ENCODE results near the gene LMLN. TPM values are rescaled to one million over a fixed set of nuclear protein-coding genes. Genes with fewer than 3 reads are reported as not detected.
A peak's percentile ranks its signal among the peaks of the same experiment; 100 is the strongest.
"Not testable (repeated sequence)": the region's sequence is repeated elsewhere in the genome, so short reads cannot be mapped to it uniquely, and the experiment has no call there.

Gene LMLN
- total RNA-seq, 2 donors from 2014 or later, result 10.0 to 10.5 TPM

GRCh38 chr3:197960694-197961581 lies 921 bp downstream of the LMLN start:
- Mint-ChIP-seq H3K27ac (peak overlapping the region; percentile 92), H3K9me3 (peaks cover 5% of the 10 kb centered on the region), H3K4me1 (peaks cover 11% of the 10 kb centered on the region), H3K4me3 (peak overlapping the region; percentile 77), H3K36me3 (ENCODE audit: low read depth) (peaks cover 6% of the 10 kb centered on the region), H3K27me3 (ENCODE audit: insufficient read depth) (peaks cover 14% of the 10 kb centered on the region)
- WGBS, 2 experiments (ENCODE audit: insufficient coverage in 1 of 2, insufficient read length in 1 of 2), result 31 to 39% methylated on average over 13 to 23 of the region's 23 CpGs
- H3K4me3 ChIP-seq (ENCODE audit: low read length), result peak overlapping the region; percentile 86
- H3K36me3 ChIP-seq (ENCODE audit: control insufficient read depth, insufficient read depth, low read length), result peaks cover 10% of the 10 kb centered on the region
- peak overlapping the region; percentile 54 for H3K9ac ChIP-seq (ENCODE audit: extremely low read depth, low read length, poor library complexity, severe bottlenecking)
- no peaks in the 10 kb centered on the region for H3K27me3 ChIP-seq (ENCODE audit: control insufficient read depth, insufficient read depth, low read length, poor library complexity, severe bottlenecking)
- DNase-seq, result no peak
- H3K27ac ChIP-seq (ENCODE audit: low read depth, low read length), result no peak overlapping the region
- no peaks in the 10 kb centered on the region for H3K4me1 ChIP-seq (ENCODE audit: control insufficient read depth, insufficient read depth, low read length)
- no peak for TF ChIP-seq CTCF (conservative IDR thresholded peaks at IDR 0.05)
- no peaks in the 10 kb centered on the region for H3K9me3 ChIP-seq (ENCODE audit: control insufficient read depth, low read length)

- Mint-ChIP-seq H3K4me1 (peaks cover 11% of the 10 kb centered on the region), H3K27ac (no peak overlapping the region), H3K9me3 (peaks cover 12% of the 10 kb centered on the region), H3K36me3 (ENCODE audit: low read depth) (peaks cover 5% of the 10 kb centered on the region), H3K4me3 (no peak overlapping the region), H3K27me3 (ENCODE audit: insufficient read depth) (peaks cover 14% of the 10 kb centered on the region)
- Histone ChIP-seq H3K4me1 (ENCODE audit: control insufficient read depth, insufficient read depth, low read length) (no peaks in the 10 kb centered on the region), H3K27me3 (ENCODE audit: control insufficient read depth, insufficient read depth, low read length, poor library complexity, severe bottlenecking) (no peaks in the 10 kb centered on the region), H3K9ac (ENCODE audit: extremely low read depth, low read length, poor library complexity, severe bottlenecking) (no peak overlapping the region), H3K4me3 (ENCODE audit: low read length) (peak overlapping the region; percentile 86), H3K36me3 (ENCODE audit: control insufficient read depth, insufficient read depth, low read length) (peaks cover 3% of the 10 kb centered on the region), H3K9me3 (ENCODE audit: control insufficient read depth, low read length) (peaks cover 3% of the 10 kb centered on the region), H3K27ac (ENCODE audit: low read depth, low read length) (no peak overlapping the region)
- 97 to 98% methylated on average over 5 to 9 of the region's 9 CpGs for WGBS, 2 experiments (ENCODE audit: insufficient coverage in 1 of 2, insufficient read length in 1 of 2)
- TF ChIP-seq CTCF (conservative IDR thresholded peaks at IDR 0.05), result no peak
- no peak for DNase-seq
These were observed 1.5 kb downstream of the LMLN start for GRCh38 chr3:197961582-197961945.

- no peaks in the 10 kb centered on the region for H3K4me1 ChIP-seq (ENCODE audit: control insufficient read depth, insufficient read depth, low read length)
- H3K4me1 Mint-ChIP-seq, result peaks cover 11% of the 10 kb centered on the region
- TF ChIP-seq CTCF (conservative IDR thresholded peaks at IDR 0.05), result no peak
- WGBS, 2 experiments (ENCODE audit: insufficient coverage in 1 of 2, insufficient read length in 1 of 2), result 94 to 96% methylated on average over 3 to 5 of the region's 5 CpGs
- H3K4me3 Mint-ChIP-seq, result no peak overlapping the region
- H3K4me3 ChIP-seq (ENCODE audit: low read length), result no peak overlapping the region
- peaks cover 8% of the 10 kb centered on the region for H3K36me3 Mint-ChIP-seq (ENCODE audit: low read depth)
- H3K9me3 ChIP-seq (ENCODE audit: control insufficient read depth, low read length), result peaks cover 17% of the 10 kb centered on the region
- peaks cover 26% of the 10 kb centered on the region for H3K9me3 Mint-ChIP-seq
- peaks cover 14% of the 10 kb centered on the region for H3K27me3 Mint-ChIP-seq (ENCODE audit: insufficient read depth)
- no peaks in the 10 kb centered on the region for H3K36me3 ChIP-seq (ENCODE audit: control insufficient read depth, insufficient read depth, low read length)
- no peak overlapping the region for H3K27ac ChIP-seq (ENCODE audit: low read depth, low read length)
- H3K9ac ChIP-seq (ENCODE audit: extremely low read depth, low read length, poor library complexity, severe bottlenecking), result no peak overlapping the region
- H3K27me3 ChIP-seq (ENCODE audit: control insufficient read depth, insufficient read depth, low read length, poor library complexity, severe bottlenecking), result no peaks in the 10 kb centered on the region
- H3K27ac Mint-ChIP-seq, result no peak overlapping the region
- DNase-seq, result no peak
These were observed 3.1 kb downstream of the LMLN start for GRCh38 chr3:197963019-197963637.

GRCh38 chr3:197967337-197967989 lies 7.4 kb downstream of the LMLN start:
- not testable (repeated sequence) for H3K27ac Mint-ChIP-seq

More at GRCh38 chr3:197967337-197967989, 7.4 kb downstream of the LMLN start:
- not testable (repeated sequence) for H3K27me3 Mint-ChIP-seq (ENCODE audit: insufficient read depth); DNase-seq; H3K27ac ChIP-seq (ENCODE audit: low read depth, low read length); H3K4me1 ChIP-seq (ENCODE audit: control insufficient read depth, insufficient read depth, low read length); H3K4me3 Mint-ChIP-seq; H3K4me1 Mint-ChIP-seq; H3K36me3 ChIP-seq (ENCODE audit: control insufficient read depth, insufficient read depth, low read length); H3K27me3 ChIP-seq (ENCODE audit: control insufficient read depth, insufficient read depth, low read length, poor library complexity, severe bottlenecking); H3K9ac ChIP-seq (ENCODE audit: extremely low read depth, low read length, poor library complexity, severe bottlenecking); H3K4me3 ChIP-seq (ENCODE audit: low read length)
- H3K9me3 Mint-ChIP-seq, result peaks cover 54% of the 10 kb centered on the region
- peaks cover 15% of the 10 kb centered on the region for H3K36me3 Mint-ChIP-seq (ENCODE audit: low read depth)
- H3K9me3 ChIP-seq (ENCODE audit: control insufficient read depth, low read length), result peaks cover 36% of the 10 kb centered on the region
- WGBS, 2 experiments (ENCODE audit: insufficient coverage in 1 of 2, insufficient read length in 1 of 2), result 93 to 98% methylated on average over 5 to 8 of the region's 8 CpGs

Data from endodermal cell (in vitro differentiated cells).